ENCODE results near the gene MYH7B.

The MYH7B gene

DNA sequence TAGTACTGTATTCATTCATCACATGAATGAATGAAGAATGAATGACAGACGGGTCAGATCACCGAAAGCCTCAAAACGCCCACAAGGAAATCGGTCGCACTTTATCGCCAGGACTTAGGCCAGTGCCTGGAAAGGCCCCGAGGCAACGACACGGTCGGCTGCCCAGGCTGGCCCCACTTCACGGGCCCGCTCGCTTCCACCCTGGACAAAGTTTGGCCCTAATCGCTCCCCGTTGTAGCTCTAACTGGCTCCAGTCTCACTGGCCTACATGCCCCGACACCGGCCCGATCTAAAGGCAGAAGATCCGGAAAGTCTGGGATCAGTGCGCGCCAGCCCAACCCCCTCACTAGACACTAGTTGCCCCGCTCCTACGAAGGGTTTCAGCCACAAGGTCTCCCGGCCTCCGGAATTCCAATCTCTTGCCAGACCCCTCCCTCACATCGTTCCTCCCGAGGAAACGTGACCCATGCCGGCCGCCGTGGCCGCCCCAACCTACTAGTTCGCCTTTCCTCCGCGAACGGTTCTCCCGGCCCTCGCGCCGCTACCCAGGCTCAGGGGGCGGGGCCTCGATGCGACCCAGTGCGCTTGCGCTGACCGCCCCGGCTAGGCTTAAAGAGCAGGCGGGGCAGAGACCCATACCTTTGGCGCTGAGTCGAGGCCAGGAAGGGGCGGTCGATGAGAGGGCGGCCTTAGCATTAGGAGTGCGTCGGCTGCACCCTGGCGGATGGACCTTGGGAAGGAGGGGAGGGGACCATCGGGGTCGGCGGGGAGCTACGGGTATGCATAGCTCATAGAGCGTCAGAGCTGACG, at the start of gene MYH7B, which contains the start of gene GSS:
Gene MYH7B, plus strand, starts transcription at position 638 of the 810 bp plus-strand sequence. CDS start 22,138 bp downstream, outside the sequence.
Gene GSS, minus strand, starts transcription at position 576 of the 810 bp plus-strand sequence. CDS start 3,954 bp downstream, outside the sequence.
- peak; percentile 94 to 96 for DNase-seq (ENCODE audit: low read depth in 2 of 2)

DNA sequence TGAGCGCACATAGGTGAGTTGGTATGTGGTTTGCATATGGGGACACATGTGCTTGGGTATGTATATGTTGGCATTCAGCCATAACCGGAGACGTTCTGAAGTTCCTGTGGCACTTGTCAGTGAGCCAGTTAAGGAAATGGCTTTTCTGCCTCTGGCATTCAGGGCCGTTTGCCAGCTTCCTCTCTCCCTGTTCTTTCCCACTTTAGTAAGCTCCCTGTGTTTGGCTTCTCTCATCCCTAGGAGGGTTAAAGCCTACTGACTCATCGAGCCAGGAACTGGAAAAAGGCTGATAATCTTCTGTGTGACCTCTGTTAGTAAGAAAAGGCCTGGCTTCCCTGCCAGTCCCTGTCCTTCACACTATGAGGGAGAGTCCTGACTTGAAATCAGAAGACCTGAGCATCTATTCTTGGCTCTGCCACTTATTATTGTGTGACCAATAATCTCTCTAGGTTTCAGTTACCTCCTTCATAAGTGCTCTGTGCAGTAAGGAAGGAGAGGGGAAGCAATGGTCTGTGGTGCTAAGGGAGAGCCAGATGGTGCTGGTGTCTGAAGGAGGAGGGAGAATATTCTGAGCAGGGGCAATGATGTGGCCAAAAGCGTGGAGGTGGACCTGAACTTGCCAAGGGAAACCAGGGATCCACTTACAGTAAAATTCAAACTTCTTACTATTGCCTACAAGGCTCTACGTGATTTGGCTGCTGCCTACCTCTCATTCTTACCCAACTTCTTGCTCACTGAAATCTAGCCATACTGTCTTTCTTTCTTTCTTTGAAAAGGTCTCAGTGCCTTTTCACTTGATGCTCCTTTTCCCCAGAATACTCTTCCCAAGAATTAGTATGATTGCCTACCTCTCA, 47.8 kb upstream of the MYH7B start:
- no peak for DNase-seq (ENCODE audit: low read depth in 2 of 2)

DNA sequence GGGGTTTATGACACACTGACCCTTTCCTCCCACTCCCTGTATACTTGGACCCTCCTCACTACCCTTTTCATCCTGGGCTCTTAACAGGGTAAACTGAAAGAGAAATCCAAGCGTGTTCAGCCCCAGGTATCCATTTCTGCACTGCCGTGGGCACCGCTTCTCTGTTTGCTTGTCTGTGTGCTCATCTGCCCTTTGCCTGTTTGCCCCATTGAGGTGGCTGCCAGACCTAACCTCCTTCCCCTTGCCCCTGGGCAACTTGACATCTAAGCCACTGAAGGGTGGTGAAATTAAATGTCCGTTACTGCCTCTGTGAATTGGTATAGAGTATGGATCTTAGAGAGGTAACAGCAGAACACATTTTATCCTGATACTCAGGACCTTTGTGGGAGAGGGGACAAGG, 40.5 kb upstream of the MYH7B start:
- DNase-seq (ENCODE audit: low read depth in 2 of 2): no peak

DNA sequence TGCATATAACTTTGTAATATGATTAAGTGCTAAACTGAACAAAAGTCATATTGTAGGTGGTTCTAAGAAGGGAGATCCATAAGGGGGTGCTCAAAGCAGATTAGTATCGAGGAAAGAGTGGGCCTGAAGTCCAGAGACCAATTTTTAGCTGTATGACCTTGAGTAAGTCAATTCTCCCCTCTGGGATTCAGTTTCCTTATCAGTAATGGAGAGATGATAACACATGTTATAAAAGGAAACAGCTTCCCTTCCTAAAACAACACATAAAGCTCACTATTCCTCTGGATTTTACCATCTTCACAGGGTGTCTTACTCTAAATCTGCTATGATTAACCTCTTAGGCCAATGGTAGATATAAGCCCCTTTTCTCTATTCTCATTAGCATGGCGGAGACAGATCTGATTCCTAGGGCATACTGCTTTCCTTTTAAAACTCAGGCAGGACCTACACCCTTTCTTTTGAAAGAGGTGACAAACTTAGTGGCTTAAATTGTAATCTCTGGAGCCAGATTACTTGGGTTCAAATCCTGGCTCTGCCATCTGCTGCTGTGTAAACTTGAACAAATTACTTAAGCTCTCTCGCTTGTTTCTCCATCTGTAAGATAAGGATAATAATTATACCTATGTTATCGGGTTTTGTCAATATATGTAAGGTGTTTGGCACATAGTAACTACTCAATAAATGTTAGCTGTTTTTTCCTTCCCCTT, 39.8 kb upstream of the MYH7B start:
- no peak for DNase-seq (ENCODE audit: low read depth in 2 of 2)

- no peak for DNase-seq (ENCODE audit: low read depth in 2 of 2)
These were observed 38.8 kb upstream of the MYH7B start for GRCh38 chr20:34916774-34917354.

- no peak for DNase-seq (ENCODE audit: low read depth in 2 of 2)
These were observed 35.6 kb upstream of the MYH7B start for GRCh38 chr20:34920055-34920454.

DNA sequence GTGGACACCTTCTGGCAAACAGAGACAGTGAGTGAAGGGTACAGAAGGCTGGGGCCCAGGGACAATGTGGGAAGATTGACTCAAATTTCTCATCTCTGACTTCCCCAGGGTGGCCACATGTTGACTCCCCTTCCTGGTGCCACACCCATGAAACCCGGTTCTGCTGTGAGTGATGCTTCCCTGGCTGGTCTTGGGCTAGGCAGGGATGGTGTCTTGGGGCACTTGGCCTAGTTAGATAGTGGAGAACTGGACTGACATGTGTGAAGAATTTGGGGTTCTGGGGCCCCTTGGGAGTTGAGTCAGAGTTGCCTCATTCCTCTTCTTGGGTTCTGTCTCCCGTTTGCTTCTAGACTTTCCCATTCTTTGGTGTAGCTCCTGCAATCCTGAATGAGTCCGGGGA, 34.2 kb upstream of the MYH7B start:
- DNase-seq (ENCODE audit: low read depth in 2 of 2): no peak

GRCh38 chr20:34922654-34923381, 32.9 kb upstream of the MYH7B start:
- DNase-seq (ENCODE audit: low read depth in 2 of 2): no peak

- no peak for DNase-seq (ENCODE audit: low read depth in 2 of 2)
These were observed 32.3 kb upstream of the MYH7B start for GRCh38 chr20:34923414-34923813.

DNA sequence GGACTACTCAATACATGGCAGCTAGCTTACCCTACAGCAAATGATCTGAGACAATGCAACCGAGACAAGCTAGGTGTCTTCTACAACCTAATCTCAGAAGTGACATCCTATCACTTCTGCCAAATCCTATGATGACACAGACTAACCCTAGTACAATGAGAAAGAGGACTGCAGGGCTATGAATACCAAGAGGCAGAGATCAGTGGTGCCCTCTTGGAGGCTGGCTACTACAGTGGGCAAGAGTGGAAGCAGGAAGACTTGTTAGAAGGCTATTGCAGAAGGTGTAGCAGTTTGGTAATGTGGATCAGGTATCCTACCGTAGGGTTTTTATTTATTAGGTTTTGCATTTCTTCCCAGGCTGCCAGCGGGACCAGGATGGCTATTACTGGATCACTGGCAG, 30.3 kb upstream of the MYH7B start:
- DNase-seq (ENCODE audit: low read depth in 2 of 2): no peak

DNA sequence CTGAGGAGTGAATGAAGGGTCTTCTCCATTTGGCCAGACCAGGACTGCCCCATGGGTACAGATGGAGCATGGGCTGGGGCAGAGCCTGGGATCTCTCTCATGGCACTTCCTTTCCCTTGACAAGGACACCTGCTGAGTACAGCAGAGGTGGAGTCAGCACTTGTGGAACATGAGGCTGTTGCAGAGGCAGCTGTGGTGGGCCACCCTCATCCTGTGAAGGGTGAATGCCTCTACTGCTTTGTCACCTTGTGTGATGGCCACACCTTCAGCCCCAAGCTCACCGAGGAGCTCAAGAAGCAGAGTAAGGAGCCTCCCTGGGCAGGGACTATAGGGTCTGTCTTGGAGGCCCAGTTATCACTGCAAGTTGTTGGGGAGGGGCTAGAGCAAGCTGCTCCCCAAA, 29.7 kb upstream of the MYH7B start:
- DNase-seq (ENCODE audit: low read depth in 2 of 2): no peak

GRCh38 chr20:34926581-34926980, 29.1 kb upstream of the MYH7B start:
- DNase-seq (ENCODE audit: low read depth in 2 of 2): no peak

DNA sequence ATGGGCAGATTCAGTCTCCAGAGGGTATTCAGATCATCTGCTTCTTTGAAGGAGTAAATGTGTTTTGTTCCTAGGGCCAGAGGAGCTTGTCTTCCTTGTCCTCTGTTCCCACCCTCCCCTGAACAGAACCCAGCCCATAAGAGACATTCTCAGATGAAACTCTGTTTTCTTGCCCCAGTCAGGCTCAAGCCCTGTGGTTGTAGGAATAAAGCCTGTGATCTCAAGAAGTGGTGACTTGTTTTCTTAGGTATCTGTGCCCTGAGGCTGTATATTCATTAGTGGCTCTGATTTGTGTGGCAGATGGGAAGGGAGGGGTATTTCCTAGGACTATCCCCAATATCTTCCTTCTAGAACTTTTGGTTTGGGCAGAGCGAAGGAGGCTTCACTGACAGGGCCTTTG, 27.9 kb upstream of the MYH7B start:
- DNase-seq (ENCODE audit: low read depth in 2 of 2): no peak

DNA sequence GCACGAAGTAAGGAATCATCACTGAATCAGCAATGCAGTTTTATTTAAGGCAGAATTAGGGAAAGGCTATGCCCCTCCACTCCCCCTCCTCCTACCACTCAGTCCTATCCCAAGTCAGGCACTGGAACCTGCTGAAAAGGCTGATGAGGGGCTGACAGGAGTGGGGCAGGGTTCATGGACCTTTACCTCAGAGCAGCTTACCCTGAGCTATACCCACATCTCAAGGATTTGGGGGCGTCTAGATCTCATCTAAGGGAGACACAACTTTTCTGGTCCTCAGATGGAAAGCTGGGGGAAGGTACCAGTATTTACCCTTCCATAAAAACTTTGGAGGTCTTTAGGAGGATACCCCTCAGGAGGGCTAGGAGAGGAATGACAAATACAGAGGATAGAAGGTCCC, 27.3 kb upstream of the MYH7B start:
- DNase-seq (ENCODE audit: low read depth in 2 of 2): no peak

GRCh38 chr20:34931771-34932170, 23.9 kb upstream of the MYH7B start:
- no peak for DNase-seq (ENCODE audit: low read depth in 2 of 2)

DNA sequence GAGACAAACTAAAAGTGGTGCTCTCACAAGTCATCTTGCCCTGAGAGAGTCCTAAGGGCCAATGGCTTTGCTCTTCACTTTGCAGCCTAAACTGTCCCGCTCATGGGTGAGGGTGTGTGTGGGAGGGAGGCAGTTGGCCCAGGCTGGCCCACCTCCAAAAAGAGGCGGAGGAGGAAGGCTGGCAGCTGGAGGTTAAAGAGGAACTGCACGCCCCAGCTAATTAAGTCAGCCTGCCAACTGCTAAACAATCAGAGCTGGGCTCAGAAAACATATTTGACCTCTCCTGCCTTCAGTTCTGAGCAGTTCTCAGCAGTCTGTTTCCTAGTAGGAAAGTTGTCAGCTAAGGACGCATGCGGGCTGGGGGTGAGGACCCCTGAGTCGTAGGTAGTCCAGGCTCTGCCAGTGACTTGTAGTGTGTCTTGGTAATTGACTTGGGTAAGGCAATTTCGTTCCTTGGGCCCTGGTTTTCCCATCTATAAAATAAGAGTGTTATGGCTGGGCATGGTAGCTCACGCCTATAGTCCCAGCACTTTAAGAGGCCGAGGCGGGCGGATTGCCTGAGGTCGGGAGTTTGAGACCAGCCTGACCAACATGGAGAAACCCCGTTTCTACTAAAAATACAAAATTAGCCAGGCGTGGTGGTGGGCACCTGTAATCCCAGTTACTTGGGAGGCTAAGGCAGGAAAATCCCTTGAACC, 17.1 kb upstream of the MYH7B start:
- no peak for DNase-seq (ENCODE audit: low read depth in 2 of 2)

GRCh38 chr20:34940081-34940481, 15.6 kb upstream of the MYH7B start:
- DNase-seq (ENCODE audit: low read depth in 2 of 2): no peak

DNA sequence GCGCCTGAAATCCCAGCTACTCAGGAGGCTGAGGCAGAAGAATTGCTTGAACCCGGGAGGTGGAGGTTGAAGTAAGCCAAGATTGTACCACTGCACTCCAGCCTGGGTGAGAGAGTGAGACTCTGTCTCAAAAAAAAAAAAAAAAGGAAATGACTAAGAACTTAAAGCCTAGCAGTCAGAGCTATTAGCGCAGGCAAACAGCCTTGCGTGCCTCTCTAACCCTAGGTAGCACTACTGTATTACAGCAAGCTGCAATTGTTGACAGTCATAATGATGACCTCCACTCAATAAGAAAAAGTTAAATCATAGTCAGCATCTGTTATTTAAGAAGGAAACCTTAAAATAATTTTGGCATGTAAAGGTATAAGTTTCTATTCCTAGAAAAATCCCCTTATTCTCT, 14.4 kb upstream of the MYH7B start:
- no peak for DNase-seq (ENCODE audit: low read depth in 2 of 2)

DNA sequence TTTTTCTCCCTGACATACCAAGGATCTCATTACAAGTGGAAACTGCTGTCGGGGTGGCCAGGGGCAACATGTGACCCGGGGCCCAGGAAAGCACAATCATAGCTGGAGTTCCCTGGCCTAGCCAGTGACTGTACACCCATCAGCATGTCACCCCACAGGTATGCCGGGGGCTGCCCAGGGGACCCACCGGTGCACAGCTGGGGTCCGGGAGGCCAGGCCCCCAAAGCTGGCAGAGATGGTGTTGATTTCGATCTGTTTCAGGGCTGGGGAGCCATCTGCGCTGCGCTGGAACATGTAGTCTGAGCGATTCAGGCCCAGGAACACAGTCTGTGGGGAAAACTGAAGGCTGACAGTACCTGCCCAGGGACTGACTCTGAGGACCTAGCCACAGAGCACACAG, 13.4 kb upstream of the MYH7B start:
- no peak for DNase-seq (ENCODE audit: low read depth in 2 of 2)

DNA sequence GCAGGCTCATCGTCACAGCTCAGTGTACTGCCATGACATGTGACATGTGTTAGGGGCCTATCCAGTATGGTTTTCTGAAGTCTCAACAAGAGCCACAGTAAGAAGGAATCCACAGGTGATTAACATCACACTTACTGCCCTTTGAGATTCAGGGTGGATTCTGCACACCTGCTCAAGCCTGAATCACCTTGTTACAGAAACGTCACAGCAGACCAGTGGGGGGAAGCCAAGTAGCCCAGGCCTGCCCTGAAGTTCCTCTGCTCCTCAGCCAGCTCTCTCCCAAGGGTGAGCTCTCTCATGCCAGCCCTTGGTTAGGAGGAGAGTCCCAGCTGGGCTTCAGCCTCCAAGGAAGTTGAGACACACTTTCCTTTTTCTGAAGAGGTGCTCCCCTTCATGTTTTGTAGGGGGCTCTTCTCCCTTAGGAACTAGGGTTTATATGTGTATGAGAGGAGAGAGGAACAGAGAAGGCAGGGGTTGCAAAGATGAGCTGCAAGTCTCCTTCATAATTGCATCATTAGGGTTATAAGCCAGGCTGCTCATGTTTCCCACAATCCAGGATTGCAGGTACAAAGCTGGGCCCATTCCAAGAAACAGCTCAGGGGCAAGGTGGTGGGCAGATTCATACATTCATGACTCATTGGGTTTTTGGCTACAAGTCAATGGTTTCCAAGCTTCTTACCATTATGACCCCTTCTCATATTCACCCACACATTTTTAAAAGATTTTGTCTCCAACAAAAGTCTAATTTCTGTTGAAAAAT, 11.7 kb upstream of the MYH7B start:
- DNase-seq (ENCODE audit: low read depth in 2 of 2): no peak
